Osteocyte (in vitro differentiated cells): ENCODE data around the gene MYO1B. TPM values are rescaled to one million over a fixed set of nuclear protein-coding genes. Genes with fewer than 3 reads are reported as not detected.
"Not testable (repeated sequence)": the region's sequence is repeated elsewhere in the genome, so short reads cannot be mapped to it uniquely, and the experiment has no call there.

Experiments used
- DNase-seq: peaks from one replicate; pipeline ENCODE4 v3.0.0; 2021; ENCODE audit warnings: mixed read lengths; ENCODE audit not compliant: unreplicated experiment; ENCODE audit errors: extremely low spot score
- H3K27ac Mint-ChIP-seq: one replicate; pipeline ENCODE4 v1.8.0; 2021; ENCODE audit warnings: mild to moderate bottlenecking, mixed read lengths; ENCODE audit not compliant: unreplicated experiment
- H3K27me3 Mint-ChIP-seq: one replicate; pipeline ENCODE4 v1.8.0; 2021; ENCODE audit warnings: mixed read lengths; ENCODE audit not compliant: unreplicated experiment
- H3K36me3 Mint-ChIP-seq: one replicate; pipeline ENCODE4 v1.8.0; 2021; ENCODE audit warnings: mixed read lengths; ENCODE audit not compliant: unreplicated experiment
- H3K4me1 Mint-ChIP-seq: one replicate; pipeline ENCODE4 v1.8.0; 2021; ENCODE audit warnings: mixed read lengths; ENCODE audit not compliant: unreplicated experiment
- H3K4me3 Mint-ChIP-seq: one replicate; pipeline ENCODE4 v1.8.0; 2021; ENCODE audit warnings: mild to moderate bottlenecking, moderate library complexity, mixed read lengths; ENCODE audit not compliant: unreplicated experiment
- H3K9me3 Mint-ChIP-seq: one replicate; pipeline ENCODE4 v1.8.0; 2021; ENCODE audit warnings: mixed read lengths; ENCODE audit not compliant: unreplicated experiment
- total RNA-seq: library from RNA; stranded (reverse); gene quantifications from 2 replicates; pipeline ENCODE4 v1.2.1, GENCODE V29; 2021
- TF ChIP-seq, protein P1 (sequence below): fragments of 200-600 bp; sonication (generic); IDR thresholded peaks from 2 replicates; pipeline ENCODE4 v1.5.0; 2021; ENCODE audit warnings: antibody characterized with exemption, mild to moderate bottlenecking, moderate library complexity

Gene MYO1B
- total RNA-seq, 1 donor from 2014 or later: 91.1 TPM

DNA sequence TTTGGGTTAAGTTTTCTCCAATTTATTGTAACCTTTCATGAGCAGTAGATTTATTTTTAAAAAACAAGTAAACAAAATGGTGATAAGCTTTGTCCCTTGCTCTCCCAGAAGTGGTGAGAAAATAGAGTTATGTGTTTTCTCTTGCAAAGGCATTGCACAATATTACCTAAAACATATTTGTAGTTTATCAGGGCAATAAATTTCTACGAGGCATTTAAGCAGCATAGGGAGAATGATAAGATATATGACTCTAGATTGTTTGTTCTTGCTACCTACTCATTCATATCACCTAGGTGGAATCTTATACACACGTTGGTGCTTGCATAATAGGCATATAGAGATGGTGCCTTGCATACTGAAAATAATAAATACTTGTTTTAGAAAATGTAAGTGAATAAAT lies 201.7 kb downstream of the MYO1B start:
- peaks cover 4% of the 10 kb centered on the region for H3K9me3 Mint-ChIP-seq
- H3K27me3 Mint-ChIP-seq: no peaks in the 10 kb centered on the region
- DNase-seq: no peak
- TF ChIP-seq, protein P1, sequence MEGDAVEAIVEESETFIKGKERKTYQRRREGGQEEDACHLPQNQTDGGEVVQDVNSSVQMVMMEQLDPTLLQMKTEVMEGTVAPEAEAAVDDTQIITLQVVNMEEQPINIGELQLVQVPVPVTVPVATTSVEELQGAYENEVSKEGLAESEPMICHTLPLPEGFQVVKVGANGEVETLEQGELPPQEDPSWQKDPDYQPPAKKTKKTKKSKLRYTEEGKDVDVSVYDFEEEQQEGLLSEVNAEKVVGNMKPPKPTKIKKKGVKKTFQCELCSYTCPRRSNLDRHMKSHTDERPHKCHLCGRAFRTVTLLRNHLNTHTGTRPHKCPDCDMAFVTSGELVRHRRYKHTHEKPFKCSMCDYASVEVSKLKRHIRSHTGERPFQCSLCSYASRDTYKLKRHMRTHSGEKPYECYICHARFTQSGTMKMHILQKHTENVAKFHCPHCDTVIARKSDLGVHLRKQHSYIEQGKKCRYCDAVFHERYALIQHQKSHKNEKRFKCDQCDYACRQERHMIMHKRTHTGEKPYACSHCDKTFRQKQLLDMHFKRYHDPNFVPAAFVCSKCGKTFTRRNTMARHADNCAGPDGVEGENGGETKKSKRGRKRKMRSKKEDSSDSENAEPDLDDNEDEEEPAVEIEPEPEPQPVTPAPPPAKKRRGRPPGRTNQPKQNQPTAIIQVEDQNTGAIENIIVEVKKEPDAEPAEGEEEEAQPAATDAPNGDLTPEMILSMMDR: no peak
- no peak overlapping the region for H3K27ac Mint-ChIP-seq
- no peaks in the 10 kb centered on the region for H3K36me3 Mint-ChIP-seq
- peaks cover 11% of the 10 kb centered on the region for H3K4me1 Mint-ChIP-seq
- H3K4me3 Mint-ChIP-seq: no peak overlapping the region

DNA sequence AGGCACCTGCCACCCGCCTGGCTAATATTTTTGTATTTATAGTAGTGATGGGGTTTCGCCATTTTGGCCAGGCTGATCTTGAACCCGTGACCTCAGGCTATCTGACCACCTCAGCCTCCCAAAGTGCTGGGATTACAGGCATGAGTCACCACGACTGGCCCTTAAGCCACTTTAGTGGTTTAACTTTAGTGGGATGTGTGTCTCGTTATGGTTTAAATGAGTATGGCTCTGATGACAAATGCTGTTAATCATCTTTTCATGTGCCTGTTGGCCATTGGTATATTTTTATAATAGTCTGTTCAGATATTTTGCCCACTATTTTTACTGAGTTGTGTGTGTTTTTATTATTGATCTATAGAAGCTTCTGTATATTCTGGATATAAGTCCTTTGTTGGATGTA lies 205.9 kb downstream of the MYO1B start:
- peaks cover 4% of the 10 kb centered on the region for H3K9me3 Mint-ChIP-seq

DNA sequence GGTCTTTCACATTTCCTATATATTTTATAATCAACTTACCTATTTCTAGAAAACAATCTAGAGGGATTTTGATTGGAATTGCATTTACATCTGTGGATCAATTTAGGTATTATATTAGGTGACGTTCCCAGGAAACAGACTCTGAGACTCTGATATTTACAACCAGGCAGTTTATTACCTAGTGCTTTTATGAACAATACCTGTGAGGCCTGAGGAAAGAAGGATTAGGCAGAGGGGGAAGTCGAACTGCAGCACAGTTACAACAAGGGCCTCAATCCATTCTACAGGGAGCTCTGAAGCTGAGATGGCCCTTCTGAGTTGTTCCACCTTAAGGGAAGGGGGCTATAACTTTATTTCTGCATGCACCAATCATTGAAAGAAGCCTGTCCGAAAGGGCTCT lies 206.9 kb downstream of the MYO1B start:
- Mint-ChIP-seq H3K4me1 (no peaks in the 10 kb centered on the region), H3K27me3 (no peaks in the 10 kb centered on the region), H3K36me3 (no peaks in the 10 kb centered on the region), H3K27ac (no peak overlapping the region), H3K9me3 (peaks cover 4% of the 10 kb centered on the region), H3K4me3 (no peak overlapping the region)
- TF ChIP-seq, protein P1: no peak
- DNase-seq: no peak

More for the DNA sequence above, 205.9 kb downstream of the MYO1B start:
- H3K27ac Mint-ChIP-seq: no peak overlapping the region
- no peaks in the 10 kb centered on the region for H3K36me3 Mint-ChIP-seq
- H3K4me3 Mint-ChIP-seq: no peak overlapping the region
- TF ChIP-seq, protein P1: no peak
- no peaks in the 10 kb centered on the region for H3K27me3 Mint-ChIP-seq
- DNase-seq: no peak
- H3K4me1 Mint-ChIP-seq: no peaks in the 10 kb centered on the region

DNA sequence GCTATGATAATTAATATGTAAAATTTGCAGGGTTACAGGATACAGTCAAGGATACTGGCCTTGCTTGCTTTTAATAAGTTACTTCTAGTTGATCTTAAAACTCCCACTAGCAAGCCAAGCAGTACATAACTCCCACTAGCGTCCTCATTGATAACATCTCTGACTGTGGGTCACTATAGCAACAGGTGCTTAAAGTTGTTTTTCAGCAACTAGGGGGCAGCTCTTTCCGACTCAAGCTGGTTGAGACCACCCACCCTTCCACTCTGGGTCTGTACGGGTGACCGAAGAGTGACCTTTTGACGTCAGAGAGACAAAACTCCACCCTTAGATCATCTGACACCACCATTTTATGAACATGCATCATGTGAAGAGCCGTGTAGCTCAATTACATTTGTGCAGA lies 208.6 kb downstream of the MYO1B start:
- Mint-ChIP-seq H3K27ac (no peak overlapping the region), H3K4me1 (no peaks in the 10 kb centered on the region), H3K36me3 (no peaks in the 10 kb centered on the region), H3K4me3 (no peak overlapping the region), H3K27me3 (no peaks in the 10 kb centered on the region), H3K9me3 (peaks cover 5% of the 10 kb centered on the region)
- no peak for DNase-seq
- TF ChIP-seq, protein P1: no peak

DNA sequence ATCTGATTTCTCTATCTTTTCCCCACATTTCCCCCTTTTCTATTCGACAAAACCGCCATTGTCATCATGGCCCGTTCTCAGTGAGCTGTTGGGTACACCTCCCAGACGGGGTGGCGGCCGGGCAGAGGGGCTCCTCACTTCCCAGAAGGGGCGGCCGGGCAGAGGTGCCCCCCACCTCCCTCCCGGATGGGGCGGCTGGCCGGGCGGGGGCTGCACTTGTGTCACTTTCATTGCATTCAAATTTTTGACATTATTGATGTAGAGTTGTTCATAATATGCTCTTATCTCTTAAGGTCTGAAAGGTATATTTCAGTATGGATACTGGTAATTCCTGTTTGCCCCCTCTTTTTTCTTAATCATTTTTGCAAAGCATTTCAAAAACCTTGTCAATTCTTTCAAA lies 211.3 kb downstream of the MYO1B start:
- not testable (repeated sequence) for H3K4me3 Mint-ChIP-seq, H3K27me3 Mint-ChIP-seq, H3K36me3 Mint-ChIP-seq

DNA sequence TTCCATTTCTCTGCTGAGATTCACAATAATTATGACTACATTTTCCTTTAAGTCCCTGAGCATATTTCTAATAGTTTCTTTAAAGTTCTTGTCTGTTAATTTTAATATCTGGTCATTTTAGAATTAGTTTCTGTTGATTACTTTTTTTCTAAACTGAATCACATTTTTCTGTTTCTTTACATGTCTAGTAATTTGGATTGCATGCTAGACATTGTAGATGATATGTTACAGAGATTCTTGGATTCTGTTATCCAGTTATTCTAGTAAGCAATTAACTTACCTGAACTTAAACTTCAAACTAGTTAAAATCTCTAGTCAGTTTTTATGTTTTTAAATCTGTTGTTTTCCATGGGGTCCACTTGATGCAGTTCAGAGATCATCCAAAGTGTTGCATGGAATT lies 214.0 kb downstream of the MYO1B start:
- Mint-ChIP-seq H3K4me1 (no peaks in the 10 kb centered on the region), H3K4me3 (no peak overlapping the region), H3K27ac (no peak overlapping the region), H3K36me3 (peaks cover 7% of the 10 kb centered on the region), H3K9me3 (peaks cover 26% of the 10 kb centered on the region), H3K27me3 (no peaks in the 10 kb centered on the region)
- TF ChIP-seq, protein P1: no peak
- no peak for DNase-seq

More for the DNA sequence above, 211.3 kb downstream of the MYO1B start:
- not testable (repeated sequence) for H3K4me1 Mint-ChIP-seq, H3K27ac Mint-ChIP-seq, DNase-seq
- peaks cover 23% of the 10 kb centered on the region for H3K9me3 Mint-ChIP-seq
